Liver (tissue), 9 donors: ENCODE results near the gene ANAPC7. TPM values are rescaled to one million over a fixed set of nuclear protein-coding genes. Genes with fewer than 3 reads are reported as not detected.

Experiments
- DNase-seq: peaks from one replicate; pipeline ENCODE4 v3.0.0-alpha.2; 2017; ENCODE audit warnings: low spot score
- H3K27ac ChIP-seq, 2 donors: one replicate each; pipeline ENCODE4 v1.7.0; 2013; ENCODE audit warnings: inconsistent platforms in 2 of 2, low read length in 2 of 2, control low read depth in 1 of 2, low read depth in 1 of 2, mild to moderate bottlenecking in 1 of 2
- H3K27me3 ChIP-seq, 4 donors: one replicate each; pipeline versions ENCODE4 v1.6.1 to v1.7.0; 2013; ENCODE audit warnings: low read length in 3 of 4, inconsistent platforms in 1 of 4, mild to moderate bottlenecking in 1 of 4, moderate library complexity in 1 of 4; ENCODE audit not compliant: control insufficient read depth in 4 of 4, insufficient read depth in 4 of 4
- H3K36me3 ChIP-seq, 4 donors: one replicate each; pipeline versions ENCODE4 v1.6.1 to v1.7.0; 2013; ENCODE audit warnings: low read length in 3 of 4, mild to moderate bottlenecking in 3 of 4, low read depth in 1 of 4, moderate library complexity in 1 of 4; ENCODE audit not compliant: control insufficient read depth in 4 of 4, insufficient read depth in 3 of 4
- H3K4me1 ChIP-seq, 4 donors: one replicate each; pipeline versions ENCODE4 v1.6.1 to v1.7.0; 2013; ENCODE audit warnings: low read length in 3 of 4, mild to moderate bottlenecking in 3 of 4, moderate library complexity in 1 of 4; ENCODE audit not compliant: control insufficient read depth in 4 of 4, insufficient read depth in 4 of 4
- H3K4me3 ChIP-seq, 3 donors: one replicate each; pipeline versions ENCODE4 v1.6.1 to v1.7.0; 2013; ENCODE audit warnings: low read length in 3 of 3, control low read depth in 1 of 3, low read depth in 1 of 3, mild to moderate bottlenecking in 1 of 3
- H3K9ac ChIP-seq, 2 donors: one replicate each; pipeline ENCODE4 v1.7.0; 2013; ENCODE audit warnings: low read length in 2 of 2, mild to moderate bottlenecking in 2 of 2, moderate library complexity in 2 of 2, control low read depth in 1 of 2, low read depth in 1 of 2
- H3K9me3 ChIP-seq, 4 donors: one replicate each; pipeline versions ENCODE4 v1.6.1 to v1.7.0; 2013; ENCODE audit warnings: low read length in 3 of 4; ENCODE audit not compliant: control insufficient read depth in 4 of 4
- EGR1 ChIP-seq, 2 donors: IDR thresholded peaks; 2 replicates each; pipeline ENCODE4 v1.6.1; 2016 to 2018; ENCODE audit warnings: antibody characterized with exemption in 2 of 2, low read depth in 2 of 2
- FOXA1 ChIP-seq: IDR thresholded peaks from 2 replicates; pipeline ENCODE4 v1.6.1; 2016; ENCODE audit warnings: antibody characterized with exemption
- FOXA2 ChIP-seq: IDR thresholded peaks from 2 replicates; pipeline ENCODE4 v1.6.1; 2016; ENCODE audit warnings: antibody characterized with exemption
- GABPA ChIP-seq, 2 donors: IDR thresholded peaks in 1 of 2; conservative IDR thresholded peaks in 1 of 2; 2 replicates each; pipeline ENCODE4 v1.6.1; 2016; ENCODE audit warnings: antibody characterized with exemption in 2 of 2, mild to moderate bottlenecking in 1 of 2, moderate library complexity in 1 of 2
- HNF4A ChIP-seq, 2 donors: conservative IDR thresholded peaks; 2 replicates each; pipeline ENCODE4 v1.6.1; 2016; ENCODE audit warnings: antibody characterized with exemption in 2 of 2, mild to moderate bottlenecking in 2 of 2
- HNF4G ChIP-seq: IDR thresholded peaks from 2 replicates; pipeline ENCODE4 v1.6.1; 2016; ENCODE audit warnings: antibody characterized with exemption
- JUND ChIP-seq, 2 donors: IDR thresholded peaks; 2 replicates each; pipeline ENCODE4 v1.6.1; 2016; ENCODE audit warnings: antibody characterized with exemption in 2 of 2
- NR2F2 ChIP-seq: IDR thresholded peaks from 2 replicates; pipeline ENCODE4 v1.6.1; 2016; ENCODE audit warnings: antibody characterized with exemption
- RAD21 ChIP-seq, 2 donors: IDR thresholded peaks; 2 replicates each; pipeline ENCODE4 v1.6.1; 2016; ENCODE audit warnings: antibody characterized with exemption in 2 of 2, mild to moderate bottlenecking in 2 of 2
- SP1 ChIP-seq: IDR thresholded peaks from 2 replicates; pipeline ENCODE4 v1.6.1; 2018; ENCODE audit warnings: antibody characterized with exemption, mild to moderate bottlenecking
- TAF1 ChIP-seq: conservative IDR thresholded peaks from 2 replicates; pipeline ENCODE4 v1.6.1; 2016; ENCODE audit warnings: antibody characterized with exemption, mild to moderate bottlenecking
- YY1 ChIP-seq: IDR thresholded peaks from 2 replicates; pipeline ENCODE4 v1.6.1; 2016; ENCODE audit warnings: antibody characterized with exemption, mild to moderate bottlenecking
- WGBS: extraction: QIAGEN DNeasy Blood & Tissue Kit; methylation state at CpG from one replicate; pipeline ENCODE4 v1.1.7; 2013; 5-methylcytosine and 5-hydroxymethylcytosine counted together
- polyA plus RNA-seq, 2 donors: library from polyadenylated mRNA; stranded (reverse) in 1 of 2; unstranded in 1 of 2; fragments of 200-250 nt in 1 of 2; fragments of >200 nt in 1 of 2; fragmentation: Nextera tagmentation in 1 of 2; extraction: Ambion mirVana in 1 of 2; gene quantifications; one replicate each; pipeline versions ENCODE4 v1.2.1 to v1.2.3, GENCODE V29; 2013 to 2015
- total RNA-seq, 2 donors: library from RNA; depleted of rRNA; stranded (reverse); fragments of >200 nt; gene quantifications; one replicate each; pipeline ENCODE4 v1.2.3, GENCODE V29; 2014
- TF ChIP-seq, protein P1 (sequence below): IDR thresholded peaks from 2 replicates; pipeline ENCODE4 v1.6.1; 2016; ENCODE audit warnings: antibody characterized with exemption, mild to moderate bottlenecking
- TF ChIP-seq, protein P2 (sequence below): IDR thresholded peaks from 2 replicates; pipeline ENCODE4 v1.6.1; 2016; ENCODE audit warnings: antibody characterized with exemption
- TF ChIP-seq, protein P3 (sequence below): IDR thresholded peaks from 2 replicates; pipeline ENCODE4 v1.6.1; 2016; ENCODE audit warnings: antibody characterized with exemption
- TF ChIP-seq, protein P4 (sequence below): fragments of 150-350 bp; IDR thresholded peaks from 2 replicates; pipeline ENCODE4 v1.5.1; 2017; ENCODE audit warnings: improper control_type of control experiment, low read depth, low read length; ENCODE audit not compliant: missing input control
- TF ChIP-seq, protein P5 (sequence below): IDR thresholded peaks from 2 replicates; pipeline ENCODE4 v1.6.1; 2016; ENCODE audit warnings: antibody characterized with exemption
- donor health status: healthy.
- donor health status: healthy.
- donor health status: healthy.
- donor health status: healthy.
- donor health status: healthy.

The ANAPC7 gene
- total and polyA plus RNA-seq, 4 donors: 11.4 to 21.1 (median 16.3) TPM

DNA sequence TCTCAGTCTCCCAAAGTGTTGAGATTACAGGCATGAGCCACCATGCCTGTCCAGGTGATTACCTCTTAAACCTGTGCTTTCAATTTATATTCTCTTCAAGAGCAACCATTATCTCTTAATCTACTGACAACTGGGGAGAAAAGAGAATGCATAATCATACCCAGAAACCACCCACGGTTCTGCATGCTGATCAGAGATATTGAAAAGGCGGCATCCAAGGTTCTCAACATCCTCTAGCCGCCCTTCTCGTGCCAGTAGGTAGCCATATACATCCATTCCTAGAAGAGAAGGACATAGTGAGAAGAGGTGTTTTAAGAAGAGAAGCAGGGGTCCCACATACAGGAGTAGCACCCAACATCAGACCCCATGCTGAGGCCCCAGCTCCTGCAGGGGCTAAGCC lies 20.8 kb downstream of the ANAPC7 start:
- TF ChIP-seq, protein P1, sequence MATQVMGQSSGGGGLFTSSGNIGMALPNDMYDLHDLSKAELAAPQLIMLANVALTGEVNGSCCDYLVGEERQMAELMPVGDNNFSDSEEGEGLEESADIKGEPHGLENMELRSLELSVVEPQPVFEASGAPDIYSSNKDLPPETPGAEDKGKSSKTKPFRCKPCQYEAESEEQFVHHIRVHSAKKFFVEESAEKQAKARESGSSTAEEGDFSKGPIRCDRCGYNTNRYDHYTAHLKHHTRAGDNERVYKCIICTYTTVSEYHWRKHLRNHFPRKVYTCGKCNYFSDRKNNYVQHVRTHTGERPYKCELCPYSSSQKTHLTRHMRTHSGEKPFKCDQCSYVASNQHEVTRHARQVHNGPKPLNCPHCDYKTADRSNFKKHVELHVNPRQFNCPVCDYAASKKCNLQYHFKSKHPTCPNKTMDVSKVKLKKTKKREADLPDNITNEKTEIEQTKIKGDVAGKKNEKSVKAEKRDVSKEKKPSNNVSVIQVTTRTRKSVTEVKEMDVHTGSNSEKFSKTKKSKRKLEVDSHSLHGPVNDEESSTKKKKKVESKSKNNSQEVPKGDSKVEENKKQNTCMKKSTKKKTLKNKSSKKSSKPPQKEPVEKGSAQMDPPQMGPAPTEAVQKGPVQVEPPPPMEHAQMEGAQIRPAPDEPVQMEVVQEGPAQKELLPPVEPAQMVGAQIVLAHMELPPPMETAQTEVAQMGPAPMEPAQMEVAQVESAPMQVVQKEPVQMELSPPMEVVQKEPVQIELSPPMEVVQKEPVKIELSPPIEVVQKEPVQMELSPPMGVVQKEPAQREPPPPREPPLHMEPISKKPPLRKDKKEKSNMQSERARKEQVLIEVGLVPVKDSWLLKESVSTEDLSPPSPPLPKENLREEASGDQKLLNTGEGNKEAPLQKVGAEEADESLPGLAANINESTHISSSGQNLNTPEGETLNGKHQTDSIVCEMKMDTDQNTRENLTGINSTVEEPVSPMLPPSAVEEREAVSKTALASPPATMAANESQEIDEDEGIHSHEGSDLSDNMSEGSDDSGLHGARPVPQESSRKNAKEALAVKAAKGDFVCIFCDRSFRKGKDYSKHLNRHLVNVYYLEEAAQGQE: no peak
- TF ChIP-seq FOXA2 (no peak), FOXA1 (no peak), EGR1 (IDR thresholded peaks at IDR 0.05; ENCODE audit: low read depth in 2 of 2) (no peak), GABPA (IDR thresholded peaks at IDR 0.05 in 1 of 2, conservative IDR thresholded peaks at IDR 0.05 in 1 of 2) (no peak), HNF4A (conservative IDR thresholded peaks at IDR 0.05) (no peak), SP1 (no peak), HNF4G (no peak), NR2F2 (no peak), RAD21 (IDR thresholded peaks at IDR 0.05) (no peak), TAF1 (no peak)
- TF ChIP-seq, protein P2, sequence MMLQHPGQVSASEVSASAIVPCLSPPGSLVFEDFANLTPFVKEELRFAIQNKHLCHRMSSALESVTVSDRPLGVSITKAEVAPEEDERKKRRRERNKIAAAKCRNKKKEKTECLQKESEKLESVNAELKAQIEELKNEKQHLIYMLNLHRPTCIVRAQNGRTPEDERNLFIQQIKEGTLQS: no peak
- TF ChIP-seq, protein P3, sequence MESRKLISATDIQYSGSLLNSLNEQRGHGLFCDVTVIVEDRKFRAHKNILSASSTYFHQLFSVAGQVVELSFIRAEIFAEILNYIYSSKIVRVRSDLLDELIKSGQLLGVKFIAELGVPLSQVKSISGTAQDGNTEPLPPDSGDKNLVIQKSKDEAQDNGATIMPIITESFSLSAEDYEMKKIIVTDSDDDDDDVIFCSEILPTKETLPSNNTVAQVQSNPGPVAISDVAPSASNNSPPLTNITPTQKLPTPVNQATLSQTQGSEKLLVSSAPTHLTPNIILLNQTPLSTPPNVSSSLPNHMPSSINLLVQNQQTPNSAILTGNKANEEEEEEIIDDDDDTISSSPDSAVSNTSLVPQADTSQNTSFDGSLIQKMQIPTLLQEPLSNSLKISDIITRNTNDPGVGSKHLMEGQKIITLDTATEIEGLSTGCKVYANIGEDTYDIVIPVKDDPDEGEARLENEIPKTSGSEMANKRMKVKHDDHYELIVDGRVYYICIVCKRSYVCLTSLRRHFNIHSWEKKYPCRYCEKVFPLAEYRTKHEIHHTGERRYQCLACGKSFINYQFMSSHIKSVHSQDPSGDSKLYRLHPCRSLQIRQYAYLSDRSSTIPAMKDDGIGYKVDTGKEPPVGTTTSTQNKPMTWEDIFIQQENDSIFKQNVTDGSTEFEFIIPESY: no peak
- TF ChIP-seq, protein P4, sequence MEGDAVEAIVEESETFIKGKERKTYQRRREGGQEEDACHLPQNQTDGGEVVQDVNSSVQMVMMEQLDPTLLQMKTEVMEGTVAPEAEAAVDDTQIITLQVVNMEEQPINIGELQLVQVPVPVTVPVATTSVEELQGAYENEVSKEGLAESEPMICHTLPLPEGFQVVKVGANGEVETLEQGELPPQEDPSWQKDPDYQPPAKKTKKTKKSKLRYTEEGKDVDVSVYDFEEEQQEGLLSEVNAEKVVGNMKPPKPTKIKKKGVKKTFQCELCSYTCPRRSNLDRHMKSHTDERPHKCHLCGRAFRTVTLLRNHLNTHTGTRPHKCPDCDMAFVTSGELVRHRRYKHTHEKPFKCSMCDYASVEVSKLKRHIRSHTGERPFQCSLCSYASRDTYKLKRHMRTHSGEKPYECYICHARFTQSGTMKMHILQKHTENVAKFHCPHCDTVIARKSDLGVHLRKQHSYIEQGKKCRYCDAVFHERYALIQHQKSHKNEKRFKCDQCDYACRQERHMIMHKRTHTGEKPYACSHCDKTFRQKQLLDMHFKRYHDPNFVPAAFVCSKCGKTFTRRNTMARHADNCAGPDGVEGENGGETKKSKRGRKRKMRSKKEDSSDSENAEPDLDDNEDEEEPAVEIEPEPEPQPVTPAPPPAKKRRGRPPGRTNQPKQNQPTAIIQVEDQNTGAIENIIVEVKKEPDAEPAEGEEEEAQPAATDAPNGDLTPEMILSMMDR: no peak
- TF ChIP-seq, protein P5, sequence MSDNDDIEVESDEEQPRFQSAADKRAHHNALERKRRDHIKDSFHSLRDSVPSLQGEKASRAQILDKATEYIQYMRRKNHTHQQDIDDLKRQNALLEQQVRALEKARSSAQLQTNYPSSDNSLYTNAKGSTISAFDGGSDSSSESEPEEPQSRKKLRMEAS: no peak
- peaks cover 9 to 59% (median 46%) of the 10 kb centered on the region in 4 donors for H3K36me3 ChIP-seq
- 96% methylated on average over 4 of the region's 4 CpGs for WGBS

DNA sequence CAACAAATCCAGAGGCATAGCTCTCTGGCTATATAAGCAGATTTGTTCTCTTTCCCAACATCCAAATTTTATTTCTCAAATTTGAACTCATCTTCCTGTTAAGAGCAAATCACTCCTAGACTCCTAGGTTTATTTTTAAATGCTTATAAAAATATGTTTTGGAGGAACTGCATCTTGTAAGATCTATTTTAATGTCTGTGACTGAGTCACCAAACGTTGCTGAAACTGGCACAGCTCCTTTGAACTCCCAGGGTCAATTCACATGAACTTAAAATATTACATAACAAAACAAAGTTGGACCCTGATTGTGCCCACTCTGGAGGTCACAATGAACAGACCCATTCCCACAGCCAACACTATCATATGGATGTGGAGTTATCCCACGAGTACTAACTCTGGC lies 23.9 kb downstream of the ANAPC7 start:
- Histone ChIP-seq H3K9ac (no peak overlapping the region), H3K4me3 (no peak overlapping the region), H3K27me3 (no peaks in the 10 kb centered on the region), H3K36me3 (peaks cover 17 to 54% (median 43%) of the 10 kb centered on the region in 4 donors), H3K27ac (no peak overlapping the region), H3K9me3 (no peaks in the 10 kb centered on the region), H3K4me1 (no peaks in the 10 kb centered on the region)
- WGBS: 64% methylated on average over 2 of the region's 2 CpGs
- no peak for DNase-seq
- no peak for TF ChIP-seq EGR1 (IDR thresholded peaks at IDR 0.05; ENCODE audit: low read depth in 2 of 2)
- TF ChIP-seq, protein P3: no peak
- TF ChIP-seq, protein P1: no peak
- no peak for TF ChIP-seq HNF4G
- TF ChIP-seq YY1: no peak
- no peak for TF ChIP-seq SP1
- TF ChIP-seq JUND (IDR thresholded peaks at IDR 0.05): no peak
- no peak for TF ChIP-seq FOXA2
- TF ChIP-seq FOXA1: no peak
- TF ChIP-seq, protein P2: no peak
- TF ChIP-seq RAD21 (IDR thresholded peaks at IDR 0.05): no peak
- TF ChIP-seq GABPA (IDR thresholded peaks at IDR 0.05 in 1 of 2, conservative IDR thresholded peaks at IDR 0.05 in 1 of 2): no peak
- no peak for TF ChIP-seq TAF1

More for the DNA sequence above, 20.8 kb downstream of the ANAPC7 start:
- H3K27ac ChIP-seq: no peak overlapping the region
- H3K27me3 ChIP-seq: no peaks in the 10 kb centered on the region
- no peaks in the 10 kb centered on the region for H3K9me3 ChIP-seq
- DNase-seq: no peak
- no peaks in the 10 kb centered on the region for H3K4me1 ChIP-seq
- no peak overlapping the region for H3K4me3 ChIP-seq
- H3K9ac ChIP-seq: no peak overlapping the region
